NK-92 treated with Interleukin-12 subunit alpha and Interleukin-12 subunit beta, amount 100 ng/mL, for 24 hours (cell line): ENCODE results near the gene LRRN4.

Source experiments
- DNase-seq: peaks from one replicate; lab custom pipeline; 2025; lab: John Stamatoyannopoulos, UW

LRRN4 gene

GRCh38 chr20:6053776-6054688 is at the start of gene LRRN4:
LRRN4 (minus strand) TSS chr20:6054060; CDS start chr20:6052799, 1,261 bp downstream.
- no peak for DNase-seq

- DNase-seq, result no peak
Measured at GRCh38 chr20:6103301-6103700, 49.4 kb upstream of the LRRN4 start.

- DNase-seq, result no peak
Measured at GRCh38 chr20:6101346-6101745, 47.5 kb upstream of the LRRN4 start.

GRCh38 chr20:6100246-6100645 is 46.4 kb upstream of the LRRN4 start:
- DNase-seq, result no peak

GRCh38 chr20:6099819-6100218 is 46.0 kb upstream of the LRRN4 start:
- DNase-seq, result no peak

GRCh38 chr20:6095409-6095808 is 41.5 kb upstream of the LRRN4 start:
- DNase-seq, result no peak

- DNase-seq, result no peak
Measured at GRCh38 chr20:6094565-6094964, 40.7 kb upstream of the LRRN4 start.

GRCh38 chr20:6094063-6094462 is 40.2 kb upstream of the LRRN4 start:
- no peak for DNase-seq

- DNase-seq, result no peak
Measured at GRCh38 chr20:6091661-6092060, 37.8 kb upstream of the LRRN4 start.

- no peak for DNase-seq
Measured at GRCh38 chr20:6086868-6087267, 33.0 kb upstream of the LRRN4 start.

GRCh38 chr20:6083926-6084325 is 30.1 kb upstream of the LRRN4 start:
- no peak for DNase-seq

GRCh38 chr20:6081236-6081635 is 27.4 kb upstream of the LRRN4 start:
- no peak for DNase-seq

GRCh38 chr20:6079016-6079415 is 25.2 kb upstream of the LRRN4 start:
- no peak for DNase-seq

GRCh38 chr20:6075428-6076219 is 21.8 kb upstream of the LRRN4 start:
- no peak for DNase-seq

GRCh38 chr20:6074784-6075183 is 20.9 kb upstream of the LRRN4 start:
- no peak for DNase-seq

GRCh38 chr20:6074145-6074561 is 20.3 kb upstream of the LRRN4 start:
- DNase-seq, result no peak

GRCh38 chr20:6070829-6071695 is 17.2 kb upstream of the LRRN4 start:
- no peak for DNase-seq

- DNase-seq, result no peak
Measured at GRCh38 chr20:6069669-6070068, 15.8 kb upstream of the LRRN4 start.

GRCh38 chr20:6067763-6068318 is 14.0 kb upstream of the LRRN4 start:
- DNase-seq, result no peak

GRCh38 chr20:6066582-6066981 is 12.7 kb upstream of the LRRN4 start:
- no peak for DNase-seq

GRCh38 chr20:6061544-6061943 is 7.7 kb upstream of the LRRN4 start:
- DNase-seq, result no peak

- DNase-seq, result no peak
Measured at GRCh38 chr20:6060213-6060612, 6.4 kb upstream of the LRRN4 start.
